Esophagus muscularis mucosa (tissue), 4 donors: ENCODE measurements around the gene PATL1.

Source experiments
- EP300 ChIP-seq: sonication (generic); formaldehyde crosslinking; IDR thresholded peaks from one replicate; pipeline ENCODE4 v1.6.1; 2017; ENCODE audit warnings: antibody characterized with exemption
- POLR2A ChIP-seq: fragments of 450-650 bp; IDR thresholded peaks from one replicate; pipeline ENCODE4 v1.6.1; 2017; ENCODE audit warnings: antibody characterized with exemption, moderate library complexity, mild to moderate bottlenecking, low read depth
- TF ChIP-seq, protein P1 (sequence below), 3 experiments: fragments of 200-600 bp in 2 of 3; fragments of 450-650 bp in 1 of 3; sonication (generic) in 2 of 3; IDR thresholded peaks; one replicate each; pipeline ENCODE4 v1.5.1; 2017 to 2019; ENCODE audit warnings: antibody characterized with exemption in 3 of 3, mild to moderate bottlenecking in 2 of 3, moderate library complexity in 1 of 3

DNA sequence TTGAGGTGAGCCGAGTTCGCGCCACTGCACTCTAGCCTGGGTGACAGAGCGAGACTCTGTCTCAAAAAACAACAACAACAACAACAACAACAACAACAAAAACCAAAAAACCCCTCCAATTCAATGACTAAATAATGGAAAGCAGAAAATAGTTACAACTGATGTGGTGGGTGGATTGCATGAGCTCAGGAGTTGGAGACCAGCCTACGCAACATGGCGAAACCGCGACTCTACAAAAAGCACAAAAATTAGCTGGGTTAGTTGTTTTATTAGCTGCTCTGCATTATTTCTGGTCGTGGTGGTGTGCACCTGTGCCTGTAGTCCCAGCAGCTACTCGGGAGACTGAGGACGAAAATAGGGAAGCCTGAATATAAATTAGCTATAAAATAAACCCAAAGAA is 2.6 kb upstream of the PATL1 start:
- TF ChIP-seq, protein P1, sequence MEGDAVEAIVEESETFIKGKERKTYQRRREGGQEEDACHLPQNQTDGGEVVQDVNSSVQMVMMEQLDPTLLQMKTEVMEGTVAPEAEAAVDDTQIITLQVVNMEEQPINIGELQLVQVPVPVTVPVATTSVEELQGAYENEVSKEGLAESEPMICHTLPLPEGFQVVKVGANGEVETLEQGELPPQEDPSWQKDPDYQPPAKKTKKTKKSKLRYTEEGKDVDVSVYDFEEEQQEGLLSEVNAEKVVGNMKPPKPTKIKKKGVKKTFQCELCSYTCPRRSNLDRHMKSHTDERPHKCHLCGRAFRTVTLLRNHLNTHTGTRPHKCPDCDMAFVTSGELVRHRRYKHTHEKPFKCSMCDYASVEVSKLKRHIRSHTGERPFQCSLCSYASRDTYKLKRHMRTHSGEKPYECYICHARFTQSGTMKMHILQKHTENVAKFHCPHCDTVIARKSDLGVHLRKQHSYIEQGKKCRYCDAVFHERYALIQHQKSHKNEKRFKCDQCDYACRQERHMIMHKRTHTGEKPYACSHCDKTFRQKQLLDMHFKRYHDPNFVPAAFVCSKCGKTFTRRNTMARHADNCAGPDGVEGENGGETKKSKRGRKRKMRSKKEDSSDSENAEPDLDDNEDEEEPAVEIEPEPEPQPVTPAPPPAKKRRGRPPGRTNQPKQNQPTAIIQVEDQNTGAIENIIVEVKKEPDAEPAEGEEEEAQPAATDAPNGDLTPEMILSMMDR (IDR thresholded peaks at IDR 0.05), result no peak
- TF ChIP-seq EP300, result no peak
- no peak for TF ChIP-seq POLR2A
